Activated CD8-positive, alpha-beta T cell treated with anti-CD3 and anti-CD28 coated beads for 36 hours (primary cell): Measurements from ENCODE around the gene GALNS. TPM values are rescaled to one million over a fixed set of nuclear protein-coding genes. Genes with fewer than 3 reads are reported as not detected.

Source experiments
- ATAC-seq: fragments of 200-7000 bp; cut with Tn5 transposase; one replicate; pipeline ENCODE4 v1.10.0; 2021; ENCODE audit warnings: mild to moderate bottlenecking, moderate library complexity
- CTCF ChIA-PET: fragments of 350-600 bp; sonication (Branson Sonifier 250); formaldehyde crosslinking; loops from one replicate; lab custom pipeline; 2021; ENCODE audit warnings: antibody characterized with exemption; lab: Charles Lee
- POLR2A ChIA-PET: fragments of 350-600 bp; sonication (Branson Sonifier 250); formaldehyde crosslinking; loops from one replicate; lab custom pipeline; 2021; ENCODE audit warnings: antibody characterized with exemption; lab: Charles Lee
- DNase-seq: peaks from one replicate; pipeline ENCODE4 v3.0.0-alpha.2; 2020
- H3K27ac Mint-ChIP-seq: one replicate; pipeline ENCODE4 v1.8.0; 2021; ENCODE audit warnings: mild to moderate bottlenecking, mixed read lengths
- H3K27me3 Mint-ChIP-seq: one replicate; pipeline ENCODE4 v1.8.0; 2021; ENCODE audit warnings: mixed read lengths
- H3K36me3 Mint-ChIP-seq: one replicate; pipeline ENCODE4 v1.8.0; 2021; ENCODE audit warnings: low read depth, mixed read lengths
- H3K4me1 Mint-ChIP-seq: one replicate; pipeline ENCODE4 v1.8.0; 2021; ENCODE audit warnings: low read depth, mixed read lengths
- H3K4me3 Mint-ChIP-seq: one replicate; pipeline ENCODE4 v1.8.0; 2021; ENCODE audit warnings: mild to moderate bottlenecking, moderate library complexity, mixed read lengths
- H3K9me3 Mint-ChIP-seq: one replicate; pipeline ENCODE4 v1.8.0; 2021; ENCODE audit warnings: mixed read lengths
- intact Hi-C: fragments of 100-400 bp; cut with micrococcal nuclease; formaldehyde crosslinking; loops from one replicate; pipeline ENCODE4 v1.10.0; 2022
- total RNA-seq, 2 experiments: library from RNA; stranded (reverse); gene quantifications; one replicate each; pipeline ENCODE4 v1.2.3, GENCODE V29; 2021
- TF ChIP-seq, protein P1 (sequence below): fragments of 200-600 bp; IDR thresholded peaks from one replicate; pipeline ENCODE4 v1.8.0; 2022; ENCODE audit warnings: antibody characterized with exemption, mild to moderate bottlenecking

GALNS gene
- total RNA-seq, 2 experiments from 2014 or later: 24.5 to 25.4 TPM

DNA sequence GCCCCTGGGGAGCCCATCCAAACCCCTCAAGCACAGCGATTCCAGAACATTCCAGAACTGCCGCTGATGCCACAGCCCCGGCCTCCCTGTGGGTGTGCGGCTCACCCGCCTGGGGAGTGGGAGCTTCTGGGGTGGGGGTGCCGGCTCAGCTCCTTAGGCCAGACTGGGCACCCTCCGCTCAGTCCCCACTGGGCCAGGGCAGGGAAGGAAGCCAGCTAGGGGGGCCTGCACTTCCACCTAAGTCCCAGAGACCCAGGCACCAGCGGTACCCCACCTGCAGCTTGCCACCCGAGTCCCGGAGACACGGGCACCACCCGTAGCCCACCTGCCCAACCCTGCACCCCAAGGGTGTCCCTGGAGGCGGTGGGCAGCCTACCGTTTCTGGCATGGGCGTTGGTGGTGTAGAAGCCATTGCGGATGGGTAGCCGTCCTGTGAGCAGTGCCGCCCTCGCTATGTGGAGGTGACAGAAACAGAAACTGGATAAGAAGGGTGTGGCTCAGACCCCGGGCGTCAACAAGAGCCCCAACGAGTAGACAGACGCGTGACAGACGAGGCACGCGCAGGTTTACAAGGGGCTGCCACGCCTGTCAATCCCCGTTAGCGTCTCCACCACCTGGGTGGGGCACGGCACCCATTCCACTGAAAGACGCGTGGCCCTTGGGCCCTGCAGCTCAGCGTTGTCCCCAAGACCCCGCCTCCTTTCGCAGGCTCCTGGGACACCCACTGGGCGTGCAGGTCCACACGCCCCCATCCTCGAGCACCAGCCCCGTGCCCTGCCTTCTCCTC, 15.0 kb downstream of the GALNS start:
- Mint-ChIP-seq H3K4me3 (no peak overlapping the region), H3K4me1 (no peaks in the 10 kb centered on the region), H3K36me3 (no peaks in the 10 kb centered on the region), H3K9me3 (no peaks in the 10 kb centered on the region), H3K27me3 (no peaks in the 10 kb centered on the region), H3K27ac (no peak overlapping the region)
- intact Hi-C loops: loop anchor here (10.0 kb wide), 1 partner anchor 63 kb away; no protein-coding TSS in a partner anchor
- ChIA-PET CTCF (interaction anchor here (1.1 to 1.5 kb wide), 2 partner anchors 17 to 26 kb away, joined by 3 to 4 read pairs; no protein-coding TSS in a partner anchor), POLR2A (no interaction called here)
- no peak for DNase-seq
- TF ChIP-seq, protein P1, sequence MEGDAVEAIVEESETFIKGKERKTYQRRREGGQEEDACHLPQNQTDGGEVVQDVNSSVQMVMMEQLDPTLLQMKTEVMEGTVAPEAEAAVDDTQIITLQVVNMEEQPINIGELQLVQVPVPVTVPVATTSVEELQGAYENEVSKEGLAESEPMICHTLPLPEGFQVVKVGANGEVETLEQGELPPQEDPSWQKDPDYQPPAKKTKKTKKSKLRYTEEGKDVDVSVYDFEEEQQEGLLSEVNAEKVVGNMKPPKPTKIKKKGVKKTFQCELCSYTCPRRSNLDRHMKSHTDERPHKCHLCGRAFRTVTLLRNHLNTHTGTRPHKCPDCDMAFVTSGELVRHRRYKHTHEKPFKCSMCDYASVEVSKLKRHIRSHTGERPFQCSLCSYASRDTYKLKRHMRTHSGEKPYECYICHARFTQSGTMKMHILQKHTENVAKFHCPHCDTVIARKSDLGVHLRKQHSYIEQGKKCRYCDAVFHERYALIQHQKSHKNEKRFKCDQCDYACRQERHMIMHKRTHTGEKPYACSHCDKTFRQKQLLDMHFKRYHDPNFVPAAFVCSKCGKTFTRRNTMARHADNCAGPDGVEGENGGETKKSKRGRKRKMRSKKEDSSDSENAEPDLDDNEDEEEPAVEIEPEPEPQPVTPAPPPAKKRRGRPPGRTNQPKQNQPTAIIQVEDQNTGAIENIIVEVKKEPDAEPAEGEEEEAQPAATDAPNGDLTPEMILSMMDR: no peak
- ATAC-seq: no peak

DNA sequence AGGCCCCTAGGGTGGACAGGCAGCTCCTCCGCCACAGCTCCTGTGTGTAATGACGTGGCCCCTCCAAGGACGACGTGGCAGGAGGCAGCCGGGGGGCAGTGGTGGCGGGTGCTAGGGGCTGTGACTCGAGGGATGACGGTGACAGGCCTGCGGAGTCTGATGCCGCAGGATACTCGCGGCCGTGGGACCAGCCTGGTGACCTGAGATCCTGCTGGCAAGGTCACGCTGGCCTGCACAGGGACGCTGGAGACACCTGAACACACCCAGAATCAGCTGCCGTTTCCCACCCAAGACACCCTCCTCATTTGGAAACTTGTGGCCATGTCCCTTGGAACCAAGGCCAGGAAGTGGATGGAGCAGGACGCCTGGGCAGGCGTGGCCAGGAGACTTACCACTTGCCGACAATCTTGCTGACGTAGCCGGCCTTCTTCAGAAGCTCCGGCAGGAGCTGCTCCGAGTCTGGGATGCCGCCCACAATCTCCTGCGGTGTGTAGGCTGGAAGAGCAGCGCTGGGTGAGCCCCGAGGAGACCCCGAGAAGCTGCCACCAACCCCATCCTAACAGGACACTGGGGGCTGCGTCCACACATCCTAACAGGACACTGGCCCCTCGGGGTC, 16.0 kb downstream of the GALNS start:
- H3K36me3 Mint-ChIP-seq: no peaks in the 10 kb centered on the region
- intact Hi-C loops: loop anchor here (10.0 kb wide), 1 partner anchor 64 kb away; no protein-coding TSS in a partner anchor
- ATAC-seq (no peak), DNase-seq (no peak)
- ChIA-PET CTCF (interaction anchor here (1.1 to 1.5 kb wide), 2 partner anchors 18 to 25 kb away, joined by 3 to 4 read pairs; no protein-coding TSS in a partner anchor), POLR2A (interaction anchor here (0.5 kb wide), 1 partner anchor 872 kb away, joined by 3 read pairs; no protein-coding TSS in a partner anchor)
- H3K9me3 Mint-ChIP-seq: no peaks in the 10 kb centered on the region
- TF ChIP-seq, protein P1: no peak
- H3K4me3 Mint-ChIP-seq: no peak overlapping the region
- H3K27ac Mint-ChIP-seq: no peak overlapping the region
- no peaks in the 10 kb centered on the region for H3K27me3 Mint-ChIP-seq
- H3K4me1 Mint-ChIP-seq: no peaks in the 10 kb centered on the region

DNA sequence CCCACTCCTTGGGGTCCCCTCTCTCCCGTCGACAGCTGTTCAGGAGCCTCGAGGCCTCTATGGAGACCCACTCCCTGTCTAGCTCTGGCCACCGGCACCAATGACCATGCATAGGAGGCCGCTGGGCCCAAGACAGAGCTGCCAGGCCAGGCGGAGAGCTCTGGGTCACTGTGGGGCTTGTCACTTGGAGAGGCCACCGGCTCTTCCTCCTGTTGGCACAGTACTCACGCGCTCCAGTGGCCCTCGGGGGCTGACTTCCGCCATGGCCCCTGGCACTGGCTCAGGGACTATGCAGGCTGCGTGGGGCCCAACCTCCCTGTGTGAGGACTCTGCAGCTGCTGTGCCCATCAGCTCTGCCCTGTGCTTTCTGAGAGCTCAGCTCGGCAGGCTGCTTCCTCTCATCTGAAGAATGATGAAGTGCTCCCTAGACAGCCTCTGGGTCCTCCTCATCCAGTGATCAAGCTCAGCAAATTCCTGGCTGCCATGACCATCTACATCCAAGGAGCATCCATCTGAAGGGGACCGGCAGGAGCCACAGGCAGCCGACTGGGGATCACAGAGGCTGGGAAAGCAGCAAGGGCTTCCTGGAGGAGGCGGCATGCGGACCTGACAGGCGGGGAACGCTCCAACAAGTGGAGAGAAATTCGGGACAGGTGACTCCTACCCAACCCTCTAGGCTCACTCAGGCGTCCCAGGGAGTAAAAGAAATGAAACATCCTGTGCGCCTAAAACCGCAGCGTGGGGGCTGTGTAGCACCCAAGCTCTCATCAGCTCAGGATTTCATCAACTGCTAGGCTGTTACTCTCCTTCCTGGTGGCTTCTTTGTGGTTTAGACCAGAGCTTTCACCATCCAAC, 16.8 kb downstream of the GALNS start:
- no peaks in the 10 kb centered on the region for H3K36me3 Mint-ChIP-seq
- no peak for DNase-seq
- CTCF ChIA-PET: interaction anchor here (1.3 to 1.5 kb wide), 2 partner anchors 18 kb away, joined by 4 read pairs; partner anchors contain the start of genes GALNS and TRAPPC2L
- intact Hi-C loops: loop anchor here (10.0 kb wide), 1 partner anchor 65 kb away; no protein-coding TSS in a partner anchor
- H3K27me3 Mint-ChIP-seq: no peaks in the 10 kb centered on the region
- H3K27ac Mint-ChIP-seq: no peak overlapping the region
- no peak for ATAC-seq
- TF ChIP-seq, protein P1: no peak
- H3K4me1 Mint-ChIP-seq: no peaks in the 10 kb centered on the region
- no peaks in the 10 kb centered on the region for H3K9me3 Mint-ChIP-seq
- POLR2A ChIA-PET: interaction anchor here (0.5 kb wide), 1 partner anchor 873 kb away, joined by 3 read pairs; no protein-coding TSS in a partner anchor
- no peak overlapping the region for H3K4me3 Mint-ChIP-seq

DNA sequence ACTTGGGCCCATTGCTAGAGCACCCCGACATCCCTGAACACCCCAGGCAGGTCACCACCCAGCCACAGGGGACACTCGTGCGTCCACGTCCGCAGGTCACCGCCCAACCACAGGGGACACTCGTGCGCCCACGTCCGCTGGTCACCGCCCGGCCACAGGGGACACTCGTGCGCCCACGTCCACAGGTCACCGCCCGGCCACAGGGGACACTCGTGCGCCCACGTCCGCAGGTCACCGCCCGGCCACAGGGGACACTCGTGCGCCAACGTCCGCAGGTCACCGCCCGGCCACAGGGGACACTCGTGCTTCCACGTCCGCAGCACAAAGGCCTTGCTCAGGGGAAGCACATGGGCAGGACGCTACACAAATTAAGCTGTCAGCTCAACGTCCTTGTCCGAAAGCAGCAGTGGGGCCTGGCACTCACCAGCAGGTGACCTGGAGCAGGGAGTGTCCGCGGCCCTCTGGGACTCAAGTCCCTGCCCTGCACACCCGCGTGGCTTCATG, 17.7 kb downstream of the GALNS start:
- no peaks in the 10 kb centered on the region for H3K27me3 Mint-ChIP-seq
- no peaks in the 10 kb centered on the region for H3K4me1 Mint-ChIP-seq
- ChIA-PET CTCF (interaction anchor here (1.3 kb wide), 1 partner anchor 19 kb away, joined by 4 read pairs; the partner anchor contains the start of genes GALNS and TRAPPC2L), POLR2A (interaction anchor here (0.8 kb wide), 1 partner anchor 10 kb away, joined by 4 read pairs; no protein-coding TSS in a partner anchor)
- H3K9me3 Mint-ChIP-seq: no peaks in the 10 kb centered on the region
- H3K4me3 Mint-ChIP-seq: no peak overlapping the region
- TF ChIP-seq, protein P1: no peak
- no peak for DNase-seq
- intact Hi-C loops: no loop called here
- ATAC-seq: no peak
- H3K27ac Mint-ChIP-seq: no peak overlapping the region
- no peaks in the 10 kb centered on the region for H3K36me3 Mint-ChIP-seq
